Lower leg skin (tissue), 3 donors: ENCODE data around the gene RNF34.

Experiments
- POLR2A ChIP-seq, 2 donors: fragments of 450-650 bp; IDR thresholded peaks; one replicate each; pipeline ENCODE4 v1.6.1; 2016 to 2017; ENCODE audit warnings: antibody characterized with exemption in 2 of 2, mild to moderate bottlenecking in 1 of 2, moderate library complexity in 1 of 2
- TF ChIP-seq, protein P1 (sequence below), 3 donors: fragments of 450-650 bp; IDR thresholded peaks; one replicate each; pipeline ENCODE4 v1.5.1; 2016; ENCODE audit warnings: antibody characterized with exemption in 3 of 3, mild to moderate bottlenecking in 3 of 3, moderate library complexity in 2 of 3

DNA sequence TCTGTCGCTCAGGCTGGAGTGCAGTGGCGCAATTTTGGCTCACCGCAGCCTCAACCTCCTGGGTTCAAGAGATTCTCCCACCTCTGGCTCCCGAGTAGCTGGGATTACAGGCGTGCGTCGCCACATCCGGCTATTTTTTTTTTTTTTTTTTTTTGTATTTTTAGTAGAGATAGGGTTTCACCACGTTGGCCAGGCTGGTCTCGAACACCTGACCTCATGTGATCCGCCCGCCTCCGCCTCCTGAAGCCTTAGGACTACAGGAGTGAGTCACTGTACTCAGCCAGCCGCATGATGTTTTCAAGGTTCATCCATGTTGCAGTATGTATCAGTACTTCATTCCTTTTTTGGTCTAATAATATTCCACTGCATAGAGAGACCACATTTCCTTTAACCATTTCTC, 2.4 kb upstream of the RNF34 start:
- TF ChIP-seq, protein P1, sequence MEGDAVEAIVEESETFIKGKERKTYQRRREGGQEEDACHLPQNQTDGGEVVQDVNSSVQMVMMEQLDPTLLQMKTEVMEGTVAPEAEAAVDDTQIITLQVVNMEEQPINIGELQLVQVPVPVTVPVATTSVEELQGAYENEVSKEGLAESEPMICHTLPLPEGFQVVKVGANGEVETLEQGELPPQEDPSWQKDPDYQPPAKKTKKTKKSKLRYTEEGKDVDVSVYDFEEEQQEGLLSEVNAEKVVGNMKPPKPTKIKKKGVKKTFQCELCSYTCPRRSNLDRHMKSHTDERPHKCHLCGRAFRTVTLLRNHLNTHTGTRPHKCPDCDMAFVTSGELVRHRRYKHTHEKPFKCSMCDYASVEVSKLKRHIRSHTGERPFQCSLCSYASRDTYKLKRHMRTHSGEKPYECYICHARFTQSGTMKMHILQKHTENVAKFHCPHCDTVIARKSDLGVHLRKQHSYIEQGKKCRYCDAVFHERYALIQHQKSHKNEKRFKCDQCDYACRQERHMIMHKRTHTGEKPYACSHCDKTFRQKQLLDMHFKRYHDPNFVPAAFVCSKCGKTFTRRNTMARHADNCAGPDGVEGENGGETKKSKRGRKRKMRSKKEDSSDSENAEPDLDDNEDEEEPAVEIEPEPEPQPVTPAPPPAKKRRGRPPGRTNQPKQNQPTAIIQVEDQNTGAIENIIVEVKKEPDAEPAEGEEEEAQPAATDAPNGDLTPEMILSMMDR (IDR thresholded peaks at IDR 0.05): no peak
- TF ChIP-seq POLR2A (IDR thresholded peaks at IDR 0.05): no peak
